ENCODE data around the gene KANSL1.
A peak's percentile ranks its signal among the peaks of the same experiment; 100 is the strongest.

KANSL1 gene

GRCh38 chr17:46160169-46160568 is 33.1 kb downstream of the KANSL1 start:
- DNase-seq (ENCODE audit: low spot score), result no peak
- TF ChIP-seq, protein P1, sequence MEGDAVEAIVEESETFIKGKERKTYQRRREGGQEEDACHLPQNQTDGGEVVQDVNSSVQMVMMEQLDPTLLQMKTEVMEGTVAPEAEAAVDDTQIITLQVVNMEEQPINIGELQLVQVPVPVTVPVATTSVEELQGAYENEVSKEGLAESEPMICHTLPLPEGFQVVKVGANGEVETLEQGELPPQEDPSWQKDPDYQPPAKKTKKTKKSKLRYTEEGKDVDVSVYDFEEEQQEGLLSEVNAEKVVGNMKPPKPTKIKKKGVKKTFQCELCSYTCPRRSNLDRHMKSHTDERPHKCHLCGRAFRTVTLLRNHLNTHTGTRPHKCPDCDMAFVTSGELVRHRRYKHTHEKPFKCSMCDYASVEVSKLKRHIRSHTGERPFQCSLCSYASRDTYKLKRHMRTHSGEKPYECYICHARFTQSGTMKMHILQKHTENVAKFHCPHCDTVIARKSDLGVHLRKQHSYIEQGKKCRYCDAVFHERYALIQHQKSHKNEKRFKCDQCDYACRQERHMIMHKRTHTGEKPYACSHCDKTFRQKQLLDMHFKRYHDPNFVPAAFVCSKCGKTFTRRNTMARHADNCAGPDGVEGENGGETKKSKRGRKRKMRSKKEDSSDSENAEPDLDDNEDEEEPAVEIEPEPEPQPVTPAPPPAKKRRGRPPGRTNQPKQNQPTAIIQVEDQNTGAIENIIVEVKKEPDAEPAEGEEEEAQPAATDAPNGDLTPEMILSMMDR (conservative IDR thresholded peaks at IDR 0.05; ENCODE audit: low read depth), result no peak
- H3K27ac ChIP-seq, result no peak overlapping the region
- CTCF ChIA-PET, result interaction anchor here (1.2 kb wide), 1 partner anchor 520 kb away, joined by 3 read pairs; no protein-coding TSS in a partner anchor
- POLR2A ChIA-PET (ENCODE audit: low non-redundant PET), result no interaction called here

DNA sequence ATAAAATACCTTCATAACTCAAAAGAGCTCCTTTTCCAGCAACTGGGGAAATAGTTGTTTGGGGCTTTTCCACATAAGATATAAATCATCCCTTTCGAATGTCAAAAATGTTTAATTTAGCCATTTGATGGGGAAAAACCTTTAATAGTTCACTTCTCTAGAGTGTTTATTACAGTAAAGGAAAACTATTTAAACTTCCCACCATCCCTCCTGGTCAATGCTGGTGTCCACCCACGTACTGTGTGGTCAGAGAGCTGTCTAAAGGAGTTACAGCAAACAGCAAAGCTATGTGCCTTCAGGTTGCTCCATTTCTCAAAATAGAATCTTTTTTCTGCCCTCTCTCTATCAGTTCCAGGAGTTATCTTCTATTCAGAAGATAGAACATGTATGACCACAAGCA is 33.5 kb downstream of the KANSL1 start:
- CTCF ChIA-PET, result interaction anchor here (0.6 to 1.2 kb wide), 2 partner anchors 211 to 520 kb away, joined by 3 read pairs; no protein-coding TSS in a partner anchor
- no peak for DNase-seq (ENCODE audit: low spot score)
- TF ChIP-seq, protein P1 (conservative IDR thresholded peaks at IDR 0.05; ENCODE audit: low read depth), result no peak
- H3K27ac ChIP-seq, result no peak overlapping the region
- POLR2A ChIA-PET (ENCODE audit: low non-redundant PET), result no interaction called here

- POLR2A ChIA-PET (ENCODE audit: low non-redundant PET), result no interaction called here
- TF ChIP-seq, protein P1 (conservative IDR thresholded peaks at IDR 0.05; ENCODE audit: low read depth), result no peak
- DNase-seq (ENCODE audit: low spot score), result no peak
- CTCF ChIA-PET, result interaction anchor here (0.6 to 1.2 kb wide), 2 partner anchors 210 to 519 kb away, joined by 3 read pairs; no protein-coding TSS in a partner anchor
- peak overlapping the region; percentile 48 for H3K27ac ChIP-seq
These were observed 34.6 kb downstream of the KANSL1 start for GRCh38 chr17:46158323-46159296.

DNA sequence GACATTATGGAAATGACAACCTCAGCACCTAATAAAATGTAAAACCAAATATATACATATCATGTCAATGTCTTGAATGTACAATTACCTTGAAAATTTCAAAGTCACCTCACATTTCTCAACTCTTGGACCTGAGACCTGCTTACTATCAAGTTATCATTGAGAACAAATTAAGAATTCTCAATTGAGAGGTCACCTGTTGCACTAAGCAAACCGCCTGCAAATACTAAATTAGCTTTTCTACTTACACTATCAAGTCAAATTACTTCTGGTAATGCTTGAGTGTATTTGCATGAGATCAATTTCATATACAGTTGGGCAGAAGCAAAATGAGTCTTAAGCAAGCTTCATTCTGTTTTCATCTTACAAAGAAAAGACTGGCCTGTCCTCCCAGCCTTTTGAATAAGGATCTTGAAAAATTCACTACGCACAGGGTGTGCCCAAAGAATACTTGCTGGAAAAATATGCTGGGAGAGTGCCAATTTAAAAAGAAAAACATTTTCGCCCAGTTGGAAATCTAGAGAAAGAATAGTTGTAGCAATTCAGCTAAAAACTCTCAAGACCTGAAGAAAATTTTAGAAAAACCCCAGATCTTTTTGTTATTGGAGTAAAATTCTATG is 35.7 kb downstream of the KANSL1 start:
- ChIA-PET CTCF (interaction anchor here (0.6 to 0.7 kb wide), 2 partner anchors 30 to 1270 kb away, joined by 3 read pairs; no protein-coding TSS in a partner anchor), POLR2A (ENCODE audit: low non-redundant PET) (no interaction called here)
- no peak for DNase-seq (ENCODE audit: low spot score)
- H3K27ac ChIP-seq, result no peak overlapping the region
- TF ChIP-seq, protein P1 (conservative IDR thresholded peaks at IDR 0.05; ENCODE audit: low read depth), result no peak

DNA sequence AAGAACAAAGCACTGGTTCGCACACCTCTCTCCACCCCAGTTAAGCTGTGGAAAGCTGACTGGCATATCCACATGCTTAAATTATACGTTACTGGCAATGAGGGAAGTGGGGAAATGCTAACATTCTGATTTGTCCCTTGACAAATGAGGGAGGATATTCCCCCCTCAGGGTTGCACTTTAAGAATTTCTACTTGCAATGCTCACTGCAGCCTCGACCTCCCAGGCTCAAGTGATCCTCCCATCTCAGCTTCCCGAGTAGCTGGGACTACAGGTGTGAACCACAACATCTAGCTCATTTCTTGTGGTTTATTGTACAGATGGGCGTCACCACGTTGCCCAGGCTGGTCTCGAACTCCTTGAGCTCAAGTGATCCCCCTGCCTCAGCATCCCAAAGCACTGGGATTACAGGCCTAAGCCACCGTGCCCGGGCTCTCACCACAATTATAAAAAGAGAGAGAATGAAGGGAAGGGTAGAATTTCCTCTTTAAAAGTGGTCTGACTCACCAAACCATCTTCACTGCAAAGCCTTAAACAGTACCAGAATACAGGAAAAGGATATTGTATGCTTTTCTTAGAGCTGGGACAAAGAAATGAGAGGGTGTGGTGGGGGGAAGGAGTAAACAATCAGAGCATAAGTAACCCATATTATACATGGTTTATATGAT is 38.9 kb downstream of the KANSL1 start:
- DNase-seq (ENCODE audit: low spot score), result no peak
- H3K27ac ChIP-seq, result no peak overlapping the region
- CTCF ChIA-PET, result interaction anchor here (0.6 to 0.7 kb wide), 3 partner anchors 9 to 39 kb away, joined by 3 read pairs; partner anchors contain the start of gene KANSL1
- POLR2A ChIA-PET (ENCODE audit: low non-redundant PET), result no interaction called here
- TF ChIP-seq, protein P1 (conservative IDR thresholded peaks at IDR 0.05; ENCODE audit: low read depth), result no peak

DNA sequence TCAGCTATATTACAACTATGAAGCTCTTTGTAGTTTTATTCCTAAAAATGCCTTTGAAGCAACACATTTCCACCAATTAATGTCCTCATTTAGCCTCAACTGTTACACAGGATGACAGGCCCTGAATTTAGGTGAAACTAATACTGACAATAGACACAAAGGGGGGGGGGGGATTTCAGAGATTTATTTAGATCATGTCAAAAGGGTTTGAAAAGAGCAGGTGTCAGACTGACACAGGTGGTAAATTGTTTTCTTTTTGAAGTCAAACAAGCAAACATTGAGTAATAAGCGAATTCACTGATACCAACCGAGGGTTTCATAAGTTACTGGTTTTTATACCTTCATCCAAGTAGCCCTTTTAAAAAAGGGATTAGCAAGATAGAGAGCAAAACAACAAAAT is 40.8 kb downstream of the KANSL1 start:
- DNase-seq (ENCODE audit: low spot score), result no peak
- TF ChIP-seq, protein P1 (conservative IDR thresholded peaks at IDR 0.05; ENCODE audit: low read depth), result no peak
- H3K27ac ChIP-seq, result no peak overlapping the region
- POLR2A ChIA-PET (ENCODE audit: low non-redundant PET), result no interaction called here
- CTCF ChIA-PET, result interaction anchor here (0.7 to 0.8 kb wide), 3 partner anchors 23 to 118 kb away, joined by 3 read pairs; no protein-coding TSS in a partner anchor

Measured in RWPE1 (cell line).